Esophagus muscularis mucosa (tissue), 4 donors: Measurements from ENCODE around the gene HMGN3.

ENCODE experiments used
- CTCF ChIP-seq, 3 experiments: fragments of 200-600 bp in 2 of 3; fragments of 450-650 bp in 1 of 3; sonication (generic) in 2 of 3; IDR thresholded peaks; one replicate each; pipeline ENCODE4 v1.5.1; 2017 to 2019; ENCODE audit warnings: antibody characterized with exemption in 3 of 3, mild to moderate bottlenecking in 2 of 3, moderate library complexity in 1 of 3
- EP300 ChIP-seq: sonication (generic); formaldehyde crosslinking; IDR thresholded peaks from one replicate; pipeline ENCODE4 v1.6.1; 2017; ENCODE audit warnings: antibody characterized with exemption
- POLR2A ChIP-seq: fragments of 450-650 bp; IDR thresholded peaks from one replicate; pipeline ENCODE4 v1.6.1; 2017; ENCODE audit warnings: antibody characterized with exemption, moderate library complexity, mild to moderate bottlenecking, low read depth
- POLR2AphosphoS5 ChIP-seq, 2 donors: sonication (generic); formaldehyde crosslinking; IDR thresholded peaks; one replicate each; pipeline ENCODE4 v1.6.1; 2017; ENCODE audit warnings: antibody characterized with exemption in 2 of 2

GRCh38 chr6:79267128-79267527 is 32.6 kb upstream of the HMGN3 start:
- TF ChIP-seq CTCF (IDR thresholded peaks at IDR 0.05) (no peak), POLR2A (no peak), POLR2AphosphoS5 (IDR thresholded peaks at IDR 0.05) (no peak), EP300 (no peak)
